GM12875 (cell line): ENCODE data around the gene CBFB.

Source experiments
- H3K4me3 ChIP-seq: one replicate; pipeline ENCODE4 v1.5.1; 2011; ENCODE audit warnings: low read depth, low read length, control low read depth
- CTCF ChIP-seq: IDR thresholded peaks from 2 replicates; pipeline ENCODE4 v1.5.1; 2011; ENCODE audit warnings: low read depth, mild to moderate bottlenecking, control low read depth, inconsistent platforms, low read length, moderate library complexity, borderline replicate concordance; ENCODE audit not compliant: insufficient read depth

The CBFB gene

GRCh38 chr16:67086822-67087221, 57.9 kb downstream of the CBFB start:
- TF ChIP-seq CTCF = no peak
- no peak overlapping the region for H3K4me3 ChIP-seq

- H3K4me3 ChIP-seq = no peak overlapping the region
- no peak for TF ChIP-seq CTCF
Observed at GRCh38 chr16:67087291-67087690, 58.3 kb downstream of the CBFB start.

GRCh38 chr16:67087803-67088202, 58.9 kb downstream of the CBFB start:
- no peak for TF ChIP-seq CTCF
- no peak overlapping the region for H3K4me3 ChIP-seq

- no peak for TF ChIP-seq CTCF
- H3K4me3 ChIP-seq = no peak overlapping the region
Observed at GRCh38 chr16:67088551-67088950, 59.6 kb downstream of the CBFB start.

GRCh38 chr16:67089101-67089500, 60.2 kb downstream of the CBFB start:
- no peak for TF ChIP-seq CTCF
- no peak overlapping the region for H3K4me3 ChIP-seq

- no peak overlapping the region for H3K4me3 ChIP-seq
- TF ChIP-seq CTCF = no peak
Observed at GRCh38 chr16:67091906-67092566, 63.1 kb downstream of the CBFB start.

- no peak overlapping the region for H3K4me3 ChIP-seq
- TF ChIP-seq CTCF = no peak
Observed at GRCh38 chr16:67093098-67093726, 64.3 kb downstream of the CBFB start.
